Peyer's patch (tissue), 4 donors: ENCODE data around the gene COBL.

Source experiments
- POLR2A ChIP-seq, 2 donors: fragments of 450-650 bp; IDR thresholded peaks; one replicate each; pipeline ENCODE4 v1.5.1; 2017; ENCODE audit warnings: antibody characterized with exemption in 2 of 2, mild to moderate bottlenecking in 2 of 2, moderate library complexity in 2 of 2
- TF ChIP-seq, protein P1 (sequence below), 6 experiments: fragments of 450-650 bp in 4 of 6; fragments of 200-600 bp in 2 of 6; sonication (generic) in 1 of 6; IDR thresholded peaks; one replicate each; pipeline ENCODE4 v1.5.1; 2017 to 2019; ENCODE audit warnings: antibody characterized with exemption in 6 of 6, mild to moderate bottlenecking in 3 of 6, moderate library complexity in 1 of 6

- TF ChIP-seq, protein P1, sequence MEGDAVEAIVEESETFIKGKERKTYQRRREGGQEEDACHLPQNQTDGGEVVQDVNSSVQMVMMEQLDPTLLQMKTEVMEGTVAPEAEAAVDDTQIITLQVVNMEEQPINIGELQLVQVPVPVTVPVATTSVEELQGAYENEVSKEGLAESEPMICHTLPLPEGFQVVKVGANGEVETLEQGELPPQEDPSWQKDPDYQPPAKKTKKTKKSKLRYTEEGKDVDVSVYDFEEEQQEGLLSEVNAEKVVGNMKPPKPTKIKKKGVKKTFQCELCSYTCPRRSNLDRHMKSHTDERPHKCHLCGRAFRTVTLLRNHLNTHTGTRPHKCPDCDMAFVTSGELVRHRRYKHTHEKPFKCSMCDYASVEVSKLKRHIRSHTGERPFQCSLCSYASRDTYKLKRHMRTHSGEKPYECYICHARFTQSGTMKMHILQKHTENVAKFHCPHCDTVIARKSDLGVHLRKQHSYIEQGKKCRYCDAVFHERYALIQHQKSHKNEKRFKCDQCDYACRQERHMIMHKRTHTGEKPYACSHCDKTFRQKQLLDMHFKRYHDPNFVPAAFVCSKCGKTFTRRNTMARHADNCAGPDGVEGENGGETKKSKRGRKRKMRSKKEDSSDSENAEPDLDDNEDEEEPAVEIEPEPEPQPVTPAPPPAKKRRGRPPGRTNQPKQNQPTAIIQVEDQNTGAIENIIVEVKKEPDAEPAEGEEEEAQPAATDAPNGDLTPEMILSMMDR (IDR thresholded peaks at IDR 0.05), result no peak
- no peak for TF ChIP-seq POLR2A (IDR thresholded peaks at IDR 0.05)
Measured at GRCh38 chr7:51235593-51236313, 80.9 kb downstream of the COBL start.
